ENCODE data around the gene TIAM2. TPM values are rescaled to one million over a fixed set of nuclear protein-coding genes. Genes with fewer than 3 reads are reported as not detected.

TIAM2 gene
- total RNA-seq, 4 donors from 2014 or later, result 25.7 to 77.1 (median 56.6) TPM

GRCh38 chr6:155084431-155085123, 89.5 kb downstream of the TIAM2 start:
- TF ChIP-seq POLR2A (IDR thresholded peaks at IDR 0.05), result no peak
- TF ChIP-seq, protein P1, sequence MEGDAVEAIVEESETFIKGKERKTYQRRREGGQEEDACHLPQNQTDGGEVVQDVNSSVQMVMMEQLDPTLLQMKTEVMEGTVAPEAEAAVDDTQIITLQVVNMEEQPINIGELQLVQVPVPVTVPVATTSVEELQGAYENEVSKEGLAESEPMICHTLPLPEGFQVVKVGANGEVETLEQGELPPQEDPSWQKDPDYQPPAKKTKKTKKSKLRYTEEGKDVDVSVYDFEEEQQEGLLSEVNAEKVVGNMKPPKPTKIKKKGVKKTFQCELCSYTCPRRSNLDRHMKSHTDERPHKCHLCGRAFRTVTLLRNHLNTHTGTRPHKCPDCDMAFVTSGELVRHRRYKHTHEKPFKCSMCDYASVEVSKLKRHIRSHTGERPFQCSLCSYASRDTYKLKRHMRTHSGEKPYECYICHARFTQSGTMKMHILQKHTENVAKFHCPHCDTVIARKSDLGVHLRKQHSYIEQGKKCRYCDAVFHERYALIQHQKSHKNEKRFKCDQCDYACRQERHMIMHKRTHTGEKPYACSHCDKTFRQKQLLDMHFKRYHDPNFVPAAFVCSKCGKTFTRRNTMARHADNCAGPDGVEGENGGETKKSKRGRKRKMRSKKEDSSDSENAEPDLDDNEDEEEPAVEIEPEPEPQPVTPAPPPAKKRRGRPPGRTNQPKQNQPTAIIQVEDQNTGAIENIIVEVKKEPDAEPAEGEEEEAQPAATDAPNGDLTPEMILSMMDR (IDR thresholded peaks at IDR 0.05), result no peak
- DNase-seq, result no peak
- intact Hi-C loops (cut with DNase I; ENCODE audit: low total_unique reads), result no loop called here
- no peaks in the 10 kb centered on the region for H3K27me3 ChIP-seq
- no peaks in the 10 kb centered on the region for H3K4me1 ChIP-seq
- no peaks in the 10 kb centered on the region for H3K9me3 ChIP-seq
- no peaks in the 10 kb centered on the region for H3K36me3 ChIP-seq
- no peak overlapping the region for H3K27ac ChIP-seq
- H3K4me3 ChIP-seq, result no peak overlapping the region

DNA sequence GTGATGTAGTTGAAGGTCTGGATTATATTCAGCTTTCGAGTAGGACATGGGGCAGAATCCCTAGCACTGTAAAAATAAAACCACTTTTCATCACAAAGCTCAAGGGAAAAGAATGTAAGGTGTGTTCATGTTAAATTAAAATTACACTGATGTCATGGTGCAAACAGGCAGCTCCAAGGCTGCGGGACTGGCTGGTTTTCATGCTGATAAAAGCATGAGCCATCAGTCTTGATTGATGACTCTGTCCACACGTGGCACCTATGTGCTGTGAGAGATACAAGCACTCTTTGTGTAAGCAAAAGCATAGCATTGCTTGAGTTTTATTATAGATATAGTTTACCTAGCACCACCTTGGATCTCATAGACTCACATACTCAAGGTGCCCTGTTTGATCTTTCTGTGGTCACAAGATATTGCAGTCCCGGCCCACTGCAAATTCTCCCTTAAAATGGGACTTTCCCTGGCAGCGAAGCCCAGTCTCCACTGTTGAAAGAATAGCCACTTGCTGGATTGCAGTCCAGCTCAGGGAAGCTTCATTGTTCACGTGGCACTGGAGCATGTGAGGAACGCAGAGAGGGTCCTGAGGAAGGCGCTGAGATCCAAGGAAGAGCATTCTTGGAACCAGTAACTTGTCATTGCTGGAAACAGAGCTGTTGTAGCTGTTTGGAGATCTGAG, 90.6 kb downstream of the TIAM2 start:
- TF ChIP-seq, protein P1 (IDR thresholded peaks at IDR 0.05), result no peak
- no peak for TF ChIP-seq POLR2A (IDR thresholded peaks at IDR 0.05)
- Histone ChIP-seq H3K27me3 (no peaks in the 10 kb centered on the region), H3K27ac (no peak overlapping the region), H3K9me3 (no peaks in the 10 kb centered on the region), H3K36me3 (no peaks in the 10 kb centered on the region), H3K4me1 (no peaks in the 10 kb centered on the region), H3K4me3 (no peak overlapping the region)
- no peak for DNase-seq
- intact Hi-C loops (cut with DNase I; ENCODE audit: low total_unique reads), result no loop called here

- Histone ChIP-seq H3K27me3 (no peaks in the 10 kb centered on the region), H3K27ac (no peak overlapping the region), H3K4me1 (no peaks in the 10 kb centered on the region), H3K4me3 (no peak overlapping the region), H3K36me3 (no peaks in the 10 kb centered on the region), H3K9me3 (no peaks in the 10 kb centered on the region)
- intact Hi-C loops (cut with DNase I; ENCODE audit: low total_unique reads), result no loop called here
- no peak for DNase-seq
- TF ChIP-seq POLR2A (IDR thresholded peaks at IDR 0.05), result no peak
These were observed 93.7 kb downstream of the TIAM2 start for GRCh38 chr6:155088856-155089255.

DNA sequence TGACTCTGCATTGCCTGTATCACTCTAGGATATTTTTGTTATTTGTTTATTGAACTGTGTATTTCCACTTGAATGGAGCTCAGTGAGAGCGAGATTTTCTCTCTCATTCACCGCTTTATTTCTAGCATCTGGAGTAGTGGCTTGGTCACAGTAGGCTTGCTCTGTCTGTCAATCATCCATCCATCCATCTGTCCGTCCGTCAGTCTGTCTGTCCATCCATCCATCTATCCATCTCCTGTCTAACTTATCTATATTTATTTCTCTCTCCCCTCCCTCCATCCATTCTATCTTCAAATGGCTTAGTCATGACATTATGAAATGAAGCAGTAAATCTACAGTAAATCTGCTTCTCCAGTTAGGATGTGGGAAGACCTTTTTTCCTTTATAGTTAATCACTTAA, 94.6 kb downstream of the TIAM2 start:
- H3K4me1 ChIP-seq, result no peaks in the 10 kb centered on the region
- H3K27me3 ChIP-seq, result no peaks in the 10 kb centered on the region
- DNase-seq, result no peak
- intact Hi-C loops (cut with DNase I; ENCODE audit: low total_unique reads), result no loop called here
- no peak for TF ChIP-seq POLR2A (IDR thresholded peaks at IDR 0.05)
- TF ChIP-seq, protein P1 (IDR thresholded peaks at IDR 0.05), result no peak
- no peak overlapping the region for H3K4me3 ChIP-seq
- H3K36me3 ChIP-seq, result no peaks in the 10 kb centered on the region
- H3K27ac ChIP-seq, result no peak overlapping the region
- H3K9me3 ChIP-seq, result no peaks in the 10 kb centered on the region

- Histone ChIP-seq H3K4me3 (no peak overlapping the region), H3K9me3 (no peaks in the 10 kb centered on the region), H3K4me1 (no peaks in the 10 kb centered on the region), H3K27me3 (no peaks in the 10 kb centered on the region), H3K36me3 (no peaks in the 10 kb centered on the region), H3K27ac (no peak overlapping the region)
- no peak for TF ChIP-seq POLR2A (IDR thresholded peaks at IDR 0.05)
- TF ChIP-seq, protein P1 (IDR thresholded peaks at IDR 0.05), result no peak
- DNase-seq, result no peak
- intact Hi-C loops (cut with DNase I; ENCODE audit: low total_unique reads), result no loop called here
These were observed 95.1 kb downstream of the TIAM2 start for GRCh38 chr6:155090166-155090565.

All from uterus (tissue), 4 donors.